NCI-H187 treated with DMSO at 0.1 percent for 48 hours (cell line): Measurements from ENCODE around the gene TNFRSF1A.

Experiments
- DNase-seq: peaks from one replicate; lab custom pipeline; 2025; lab: John Stamatoyannopoulos, UW

The TNFRSF1A gene

GRCh38 chr12:6336889-6337853 lies 4.7 kb downstream of the TNFRSF1A start:
- DNase-seq: no peak

- DNase-seq: peak; percentile 57
Observed at GRCh38 chr12:6336079-6336888, 5.6 kb downstream of the TNFRSF1A start.

GRCh38 chr12:6335451-6336078 lies 6.3 kb downstream of the TNFRSF1A start:
- no peak for DNase-seq

- no peak for DNase-seq
Observed at GRCh38 chr12:6334940-6335450, 6.9 kb downstream of the TNFRSF1A start.

GRCh38 chr12:6334359-6334758 lies 7.5 kb downstream of the TNFRSF1A start:
- no peak for DNase-seq

- no peak for DNase-seq
Observed at GRCh38 chr12:6333566-6333965, 8.3 kb downstream of the TNFRSF1A start.

GRCh38 chr12:6333029-6333428 lies 8.8 kb downstream of the TNFRSF1A start:
- DNase-seq: no peak

GRCh38 chr12:6332459-6332858 lies 9.4 kb downstream of the TNFRSF1A start:
- DNase-seq: no peak

GRCh38 chr12:6330999-6331714 lies 10.7 kb downstream of the TNFRSF1A start:
- no peak for DNase-seq

- DNase-seq: no peak
Observed at GRCh38 chr12:6330192-6330591, 11.7 kb downstream of the TNFRSF1A start.

- no peak for DNase-seq
Observed at GRCh38 chr12:6329703-6330064, 12.2 kb downstream of the TNFRSF1A start.

- no peak for DNase-seq
Observed at GRCh38 chr12:6328945-6329702, 12.8 kb downstream of the TNFRSF1A start.

GRCh38 chr12:6328045-6328779 lies 13.7 kb downstream of the TNFRSF1A start:
- no peak for DNase-seq

GRCh38 chr12:6327229-6328041 lies 14.4 kb downstream of the TNFRSF1A start:
- no peak for DNase-seq

GRCh38 chr12:6326316-6327228 lies 15.3 kb downstream of the TNFRSF1A start:
- DNase-seq: no peak

- DNase-seq: no peak
Observed at GRCh38 chr12:6324936-6325750, 16.7 kb downstream of the TNFRSF1A start.

- no peak for DNase-seq
Observed at GRCh38 chr12:6323995-6324711, 17.7 kb downstream of the TNFRSF1A start.
